T follicular helper cell (primary cell): ENCODE measurements around the gene KDM4E.
"Not testable (repeated sequence)": the region's sequence is repeated elsewhere in the genome, so short reads cannot be mapped to it uniquely, and the experiment has no call there.

Experiments used
- DNase-seq: peaks from one replicate; pipeline ENCODE4 v3.0.0-alpha.2; 2020; ENCODE audit warnings: low read depth
- total RNA-seq, 2 experiments: gene quantifications; one replicate each; lab custom pipeline; 2026; lab: John Stamatoyannopoulos, UW

Gene KDM4E
- 0 reads per million in 2 experiments for total RNA-seq

DNA sequence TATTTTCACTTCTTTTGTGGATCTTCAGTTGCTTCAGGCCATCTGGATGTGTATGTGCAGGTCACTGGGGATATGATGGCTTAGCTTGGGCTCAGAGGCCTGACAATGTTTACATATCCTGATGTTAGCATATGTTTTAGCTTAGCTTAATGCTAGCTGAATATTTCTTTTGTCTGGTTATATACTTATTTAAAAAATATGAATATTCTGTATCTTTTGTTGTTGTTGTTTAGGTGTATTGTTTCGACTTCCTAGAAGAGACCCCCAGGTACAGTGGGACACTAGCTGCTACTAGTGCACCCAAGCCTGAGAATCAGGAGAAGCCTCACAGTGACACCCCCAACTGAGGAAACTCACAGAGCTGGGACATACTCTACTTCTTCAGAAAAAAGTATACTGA lies at the start of gene KDM4E:
Gene KDM4E, plus strand, starts transcription at position 301 of the 400 bp plus-strand sequence. CDS start 300 bp downstream, outside the sequence.
- no peak for DNase-seq

DNA sequence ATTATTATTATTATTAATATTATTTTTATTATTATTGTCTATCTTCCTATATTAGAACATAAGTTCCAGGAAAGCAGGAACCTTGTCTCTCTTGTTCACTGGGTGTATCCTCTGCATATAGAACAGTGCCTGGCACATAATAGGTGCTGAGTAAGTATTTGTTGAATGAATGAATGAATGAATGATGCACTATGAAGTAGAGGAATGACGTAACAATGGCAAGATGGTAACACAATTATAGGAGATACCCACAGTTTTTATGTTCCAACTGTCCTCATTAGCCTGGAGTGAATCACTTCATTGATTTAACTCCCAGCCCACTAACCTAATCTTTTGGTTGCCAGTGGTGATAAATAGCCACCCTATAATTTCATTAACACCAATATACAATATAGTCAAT lies 49.5 kb upstream of the KDM4E start:
- no peak for DNase-seq

DNA sequence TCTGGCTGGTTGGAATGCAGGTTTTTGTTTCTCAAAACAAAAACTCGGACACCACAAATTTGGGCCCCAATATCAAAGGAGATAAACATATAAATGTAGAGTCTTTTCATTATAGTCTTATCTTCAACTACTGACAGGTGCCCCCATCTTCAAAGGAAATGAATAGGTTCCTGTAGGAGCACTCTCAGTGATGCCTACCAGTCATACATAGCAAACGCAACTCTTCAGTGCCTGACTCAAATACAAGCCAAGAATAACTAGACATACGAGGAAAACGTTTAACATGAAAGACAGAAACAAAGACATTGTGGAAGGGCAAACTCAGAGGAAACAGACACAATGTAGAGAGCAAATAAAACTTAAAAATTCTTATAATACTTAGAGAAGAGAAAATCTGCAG lies 37.7 kb upstream of the KDM4E start:
- no peak for DNase-seq

- DNase-seq, result no peak
These were observed 36.3 kb upstream of the KDM4E start for GRCh38 chr11:94988748-94989147.

- DNase-seq, result no peak
These were observed 31.6 kb upstream of the KDM4E start for GRCh38 chr11:94993400-94993943.

DNA sequence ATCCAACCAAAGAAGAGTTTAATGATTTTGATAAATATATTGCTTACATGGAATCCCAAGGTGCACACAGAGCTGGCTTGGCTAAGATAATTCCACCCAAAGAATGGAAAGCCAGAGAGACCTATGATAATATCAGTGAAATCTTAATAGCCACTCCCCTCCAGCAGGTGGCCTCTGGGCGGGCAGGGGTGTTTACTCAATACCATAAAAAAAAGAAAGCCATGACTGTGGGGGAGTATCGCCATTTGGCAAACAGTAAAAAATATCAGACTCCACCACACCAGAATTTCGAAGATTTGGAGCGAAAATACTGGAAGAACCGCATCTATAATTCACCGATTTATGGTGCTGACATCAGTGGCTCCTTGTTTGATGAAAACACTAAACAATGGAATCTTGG lies 27.6 kb upstream of the KDM4E start:
- DNase-seq, result no peak

- DNase-seq, result no peak
These were observed 26.8 kb upstream of the KDM4E start for GRCh38 chr11:94998285-94998684.

DNA sequence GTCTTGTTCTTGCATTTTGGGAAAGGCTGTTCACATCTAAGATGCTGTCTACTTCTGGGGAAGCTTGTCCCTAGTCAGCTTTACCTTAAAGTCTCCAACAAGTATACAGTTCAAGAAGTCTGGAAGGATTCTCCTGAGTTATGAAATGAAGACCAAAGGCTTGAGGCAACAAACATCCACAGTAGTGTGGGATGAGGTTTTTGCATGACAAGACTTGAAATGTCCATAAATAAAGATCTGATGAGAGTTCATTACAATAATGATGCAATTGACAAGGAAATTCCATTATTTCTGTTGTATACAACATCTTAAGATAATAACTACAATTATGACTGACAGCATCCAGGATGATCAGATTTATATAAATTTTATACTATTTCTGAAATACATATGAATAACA lies 21.3 kb upstream of the KDM4E start:
- no peak for DNase-seq

GRCh38 chr11:95005642-95006041 lies 19.4 kb upstream of the KDM4E start:
- DNase-seq, result no peak

GRCh38 chr11:95011376-95011775 lies 13.7 kb upstream of the KDM4E start:
- no peak for DNase-seq

DNA sequence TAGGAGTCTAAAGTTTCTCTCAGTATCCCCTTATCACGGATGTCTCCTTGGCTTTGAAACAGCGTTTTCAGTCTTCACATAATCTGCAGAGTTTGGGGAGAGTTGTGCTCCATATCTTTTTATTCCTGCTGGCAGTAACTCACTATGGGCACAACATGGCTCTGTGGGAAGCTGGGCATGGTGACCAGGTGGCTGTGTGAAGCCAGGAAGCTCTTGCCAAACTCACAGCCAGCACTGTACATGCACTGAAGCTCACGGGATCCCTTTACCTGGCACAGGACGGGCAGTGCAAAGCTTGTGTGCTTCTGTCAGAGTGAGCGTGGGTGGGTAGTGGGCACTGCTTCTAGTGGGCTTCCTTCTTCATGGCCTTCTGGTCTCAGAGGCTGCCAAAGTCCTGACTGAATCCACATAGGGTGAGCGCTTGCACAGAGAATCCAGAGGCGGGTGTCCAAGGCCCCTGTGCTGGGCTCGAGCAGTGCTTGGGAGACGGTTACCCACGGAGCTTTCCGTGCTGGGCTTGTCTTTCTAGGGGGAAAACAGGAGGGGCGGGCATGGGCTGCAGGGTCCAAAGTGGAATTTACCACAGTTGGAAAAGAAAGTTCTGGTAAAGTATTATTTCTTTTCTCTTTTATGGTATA lies 10.8 kb upstream of the KDM4E start:
- DNase-seq, result no peak

DNA sequence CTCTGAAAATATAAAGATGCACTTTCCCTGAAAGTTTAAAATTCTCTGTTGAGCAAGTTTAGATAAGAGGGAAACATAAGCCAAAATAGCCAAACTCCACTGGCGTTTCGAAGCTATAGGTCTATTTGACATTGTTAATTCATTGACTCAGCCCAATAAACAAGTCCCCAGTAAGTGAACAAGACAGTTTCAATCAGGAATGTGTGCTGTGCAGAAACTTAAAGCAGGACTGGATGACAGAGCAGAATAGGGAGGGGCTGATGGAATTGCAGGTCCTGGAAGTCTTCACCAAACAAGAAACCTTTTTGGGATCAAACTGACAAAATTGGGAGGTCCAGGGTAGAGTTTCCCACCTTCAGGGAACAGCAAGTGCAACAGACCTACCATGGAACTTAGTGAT lies 8.9 kb upstream of the KDM4E start:
- no peak for DNase-seq

DNA sequence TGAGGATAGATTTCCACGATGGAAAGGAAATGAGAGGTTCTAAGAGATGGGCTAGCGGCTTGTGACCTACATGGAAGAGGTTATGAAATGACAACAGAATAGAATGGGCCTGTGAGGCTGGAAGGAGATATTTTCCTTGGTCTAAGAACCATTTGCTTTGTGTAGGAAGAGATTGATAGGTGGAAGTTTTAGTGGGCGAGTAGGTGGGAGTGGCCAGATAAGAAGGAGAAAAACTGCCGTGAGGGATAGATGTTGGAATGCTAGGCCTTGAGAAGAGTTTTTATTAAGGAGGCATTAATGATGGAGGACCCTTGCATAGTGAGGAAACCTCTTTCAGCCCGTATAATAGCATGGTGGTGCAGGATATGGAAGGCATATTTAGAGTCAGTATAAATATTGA lies 3.6 kb upstream of the KDM4E start:
- not testable (repeated sequence) for DNase-seq

DNA sequence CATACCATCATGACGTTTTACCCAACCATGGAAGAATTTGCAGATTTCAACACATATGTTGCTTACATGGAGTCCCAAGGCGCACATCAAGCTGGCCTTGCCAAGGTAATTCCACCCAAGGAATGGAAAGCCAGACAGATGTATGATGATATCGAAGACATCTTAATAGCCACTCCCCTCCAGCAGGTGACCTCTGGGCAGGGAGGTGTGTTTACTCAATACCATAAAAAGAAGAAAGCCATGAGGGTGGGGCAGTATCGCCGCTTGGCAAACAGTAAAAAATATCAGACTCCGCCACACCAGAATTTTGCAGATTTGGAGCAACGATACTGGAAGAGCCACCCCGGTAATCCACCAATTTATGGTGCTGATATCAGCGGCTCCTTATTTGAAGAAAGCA lies 536 bp downstream of the KDM4E start:
- not testable (repeated sequence) for DNase-seq

DNA sequence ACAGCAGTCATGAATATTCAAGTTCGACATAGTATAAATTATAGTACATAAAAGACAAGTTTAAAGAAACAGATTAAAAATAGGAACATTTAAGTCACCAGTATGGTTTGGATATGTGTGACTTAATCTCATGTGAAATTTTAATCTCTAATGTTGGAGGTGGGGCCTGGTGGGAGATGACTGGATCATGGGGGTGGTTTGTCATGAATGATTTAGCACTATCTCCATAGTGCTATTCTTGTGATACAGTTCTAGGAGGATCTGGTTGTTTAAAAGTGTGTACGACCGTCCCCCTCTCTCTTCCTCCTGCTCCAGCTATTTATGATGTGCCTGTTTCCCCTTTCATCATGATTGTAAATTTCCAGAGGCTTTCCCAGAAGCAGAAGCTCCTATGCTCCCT lies 3.3 kb downstream of the KDM4E start:
- DNase-seq, result no peak

DNA sequence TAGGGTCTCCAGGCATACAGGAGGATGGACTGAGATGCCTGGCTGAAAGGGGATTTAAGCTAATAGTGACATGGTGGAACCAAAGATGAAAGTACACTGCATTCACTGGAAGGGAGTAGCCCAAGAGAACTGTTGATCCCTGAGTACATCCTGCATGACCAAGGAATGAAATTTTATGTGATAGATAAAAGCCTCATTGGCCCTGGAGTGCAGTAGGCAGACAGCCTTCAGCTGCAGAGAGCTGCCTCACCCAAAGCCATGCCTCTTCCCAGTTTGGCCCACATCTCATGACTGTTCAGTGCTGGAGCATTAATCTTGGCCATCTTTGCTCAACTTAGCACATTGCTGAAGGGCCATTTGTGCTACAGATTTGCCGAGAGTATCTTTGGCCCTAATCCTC lies 8.0 kb downstream of the KDM4E start:
- no peak for DNase-seq

- no peak for DNase-seq
These were observed 10.3 kb downstream of the KDM4E start for GRCh38 chr11:95035316-95035715.

DNA sequence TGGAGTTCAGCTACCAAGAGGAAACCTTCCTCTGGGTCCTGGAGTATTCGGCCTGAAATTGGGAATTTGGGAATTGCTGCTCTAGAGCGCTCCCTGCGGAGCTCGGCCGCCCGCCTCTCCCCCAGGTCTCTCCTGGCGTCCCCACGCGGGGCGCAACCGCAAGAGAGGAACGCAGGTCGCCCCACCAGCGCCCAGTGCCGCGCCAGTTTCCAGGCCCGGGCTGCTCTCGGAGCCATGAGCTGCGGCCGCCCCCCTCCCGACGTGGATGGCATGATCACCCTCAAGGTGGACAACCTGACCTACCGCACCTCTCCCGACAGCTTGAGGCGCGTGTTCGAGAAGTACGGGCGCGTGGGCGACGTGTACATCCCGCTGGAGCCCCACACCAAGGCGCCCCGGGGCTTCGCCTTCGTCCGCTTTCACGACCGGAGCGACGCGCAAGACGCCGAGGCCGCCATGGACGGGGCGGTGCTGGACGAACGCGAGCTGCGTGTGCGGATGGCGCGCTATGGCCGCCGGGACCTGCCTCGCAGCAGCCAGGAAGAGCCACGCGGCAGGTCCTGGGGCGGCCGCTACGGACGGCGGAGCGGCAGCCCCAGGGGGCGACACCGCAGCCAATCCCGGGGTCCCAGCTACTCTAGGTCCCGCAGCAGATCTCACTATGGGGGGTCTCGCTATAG lies 12.4 kb downstream of the KDM4E start:
- DNase-seq, result not testable (repeated sequence)

- DNase-seq, result no peak
These were observed 17.2 kb downstream of the KDM4E start for GRCh38 chr11:95042239-95042638.

DNA sequence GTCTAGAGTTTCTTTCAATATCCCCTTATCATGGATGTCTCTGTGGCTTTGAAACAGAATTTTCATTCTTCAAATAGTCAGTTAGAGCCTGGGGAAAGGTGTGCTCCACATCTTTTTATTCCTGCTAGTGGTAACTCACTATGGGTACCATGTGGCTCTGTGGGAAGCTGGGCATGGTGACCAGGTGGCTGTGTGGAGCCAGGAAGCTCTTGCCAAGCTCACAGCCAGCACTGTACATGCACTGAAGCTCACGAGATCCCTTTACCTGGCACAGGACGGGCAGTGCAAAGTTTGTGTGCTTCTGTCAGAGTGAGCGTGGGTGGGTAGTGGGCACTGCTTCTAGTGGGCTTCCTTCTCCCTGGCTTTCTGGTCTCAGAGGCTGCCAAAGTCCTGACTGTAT lies 17.8 kb downstream of the KDM4E start:
- no peak for DNase-seq

- DNase-seq, result no peak
These were observed 19.0 kb downstream of the KDM4E start for GRCh38 chr11:95044010-95044409.

- DNase-seq, result no peak
These were observed 20.8 kb downstream of the KDM4E start for GRCh38 chr11:95045812-95046211.

DNA sequence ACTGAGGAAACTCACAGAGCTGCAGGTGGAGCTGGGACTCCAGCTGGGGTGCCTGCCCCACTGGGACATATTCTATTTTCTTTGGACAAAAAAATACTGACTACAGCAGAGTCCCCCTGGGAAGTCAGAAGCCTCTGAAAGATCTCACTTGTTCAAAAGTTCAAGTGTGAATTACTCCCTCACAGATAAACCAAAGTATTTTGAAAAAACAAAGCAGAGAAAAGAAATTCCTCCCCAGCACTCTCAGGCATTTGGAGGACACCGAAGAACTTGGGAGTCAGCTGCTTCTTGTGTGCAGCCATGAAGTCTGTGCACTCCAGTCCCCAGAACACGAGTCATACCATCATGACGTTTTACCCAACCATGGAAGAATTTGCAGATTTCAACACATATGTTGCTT lies 24.1 kb downstream of the KDM4E start, which contains the start of gene KDM4F:
Gene KDM4F, plus strand, starts transcription at position 301 of the 400 bp plus-strand sequence.
- DNase-seq, result not testable (repeated sequence)
